GM13977 (cell line): ENCODE measurements around the gene CASP9.

Source experiments
- DNase-seq: peaks from one replicate; pipeline ENCODE4 v3.0.0; 2012; ENCODE audit warnings: low spot score
- CTCF ChIP-seq: IDR thresholded peaks from 2 replicates; pipeline ENCODE4 v1.5.1; 2012; ENCODE audit warnings: mild to moderate bottlenecking, control low read depth; ENCODE audit not compliant: insufficient read depth; ENCODE audit errors: extremely low read depth, missing control alignments
- in situ Hi-C: fragments of 300-500 bp; cut with MboI; formaldehyde crosslinking; loops from one replicate; pipeline ENCODE4 v1.12.0; 2022; ENCODE audit warnings: low sequenced_read_pairs, low pct_unique_long_range_greater_than_20kb, mixed read lengths, inconsistent platforms; ENCODE audit not compliant: unreplicated experiment

CASP9 gene

GRCh38 chr1:15457585-15457984 is 66.4 kb downstream of the CASP9 start:
- TF ChIP-seq CTCF, result no peak
- in situ Hi-C loops, result no loop called here
- DNase-seq, result no peak

GRCh38 chr1:15456313-15456954 is 67.6 kb downstream of the CASP9 start, which contains the start of gene CELA2A:
TSS of gene CELA2A (plus strand) at chr1:15456732. CDS start at chr1:15456754, 22 bp downstream.
- no peak for DNase-seq
- in situ Hi-C loops, result no loop called here
- no peak for TF ChIP-seq CTCF

- DNase-seq, result no peak
- TF ChIP-seq CTCF, result no peak
- in situ Hi-C loops, result no loop called here
These were observed 68.5 kb downstream of the CASP9 start for GRCh38 chr1:15455522-15455921.

GRCh38 chr1:15454256-15454655 is 69.8 kb downstream of the CASP9 start:
- in situ Hi-C loops, result no loop called here
- no peak for DNase-seq
- TF ChIP-seq CTCF, result no peak

GRCh38 chr1:15453734-15454133 is 70.3 kb downstream of the CASP9 start:
- DNase-seq, result no peak
- no peak for TF ChIP-seq CTCF
- in situ Hi-C loops, result no loop called here

GRCh38 chr1:15452866-15453571 is 71.0 kb downstream of the CASP9 start:
- in situ Hi-C loops, result no loop called here
- TF ChIP-seq CTCF, result no peak
- DNase-seq, result no peak
